Lower lobe of right lung (tissue), 2 donors: Measurements from ENCODE around the gene MAFG. TPM values are rescaled to one million over a fixed set of nuclear protein-coding genes. Genes with fewer than 3 reads are reported as not detected.
A peak's percentile ranks its signal among the peaks of the same experiment; 100 is the strongest.

Experiments used
- ATAC-seq, 2 donors: fragments of 200-7000 bp; cut with Tn5 transposase; one replicate each; pipeline ENCODE4 v1.9.1; 2020 to 2022; ENCODE audit warnings: mild to moderate bottlenecking in 2 of 2, moderate library complexity in 2 of 2
- DNase-seq: peaks from one replicate; pipeline ENCODE4 v3.0.0-alpha.2; 2020
- H3K27ac ChIP-seq: fragments of 200-600 bp; one replicate; pipeline ENCODE4 v1.8.0; 2022
- H3K27me3 ChIP-seq: fragments of 200-600 bp; one replicate; pipeline ENCODE4 v1.8.0; 2022; ENCODE audit warnings: low read depth
- H3K36me3 ChIP-seq: fragments of 200-600 bp; one replicate; pipeline ENCODE4 v1.8.0; 2022; ENCODE audit warnings: mild to moderate bottlenecking
- H3K4me1 ChIP-seq: fragments of 200-600 bp; one replicate; pipeline ENCODE4 v1.8.0; 2022
- H3K4me3 ChIP-seq: fragments of 200-600 bp; one replicate; pipeline ENCODE4 v1.8.0; 2022; ENCODE audit warnings: mild to moderate bottlenecking
- H3K9me3 ChIP-seq: fragments of 200-600 bp; one replicate; pipeline ENCODE4 v1.8.0; 2022
- intact Hi-C: fragments of 100-400 bp; cut with DNase I; formaldehyde crosslinking; loops from one replicate; pipeline ENCODE4 v1.11.0; 2022
- total RNA-seq: library from RNA; stranded (reverse); fragmentation: NEBNext Ultra II Directional; extraction: Animal tissue kit (Norgen Biotek cat#: 25700); gene quantifications from one replicate; pipeline ENCODE4 v1.2.1, GENCODE V29; 2021
- TF ChIP-seq, protein P1 (sequence below): fragments of 200-600 bp; IDR thresholded peaks from one replicate; pipeline ENCODE4 v1.8.0; 2022; ENCODE audit warnings: antibody characterized with exemption, mild to moderate bottlenecking
- donor health status: DM: no; HTN: yes; CAD: no; lungs with severe emphysema.

The MAFG gene
- total RNA-seq, 1 donor from 2014 or later: 30.7 TPM

DNA sequence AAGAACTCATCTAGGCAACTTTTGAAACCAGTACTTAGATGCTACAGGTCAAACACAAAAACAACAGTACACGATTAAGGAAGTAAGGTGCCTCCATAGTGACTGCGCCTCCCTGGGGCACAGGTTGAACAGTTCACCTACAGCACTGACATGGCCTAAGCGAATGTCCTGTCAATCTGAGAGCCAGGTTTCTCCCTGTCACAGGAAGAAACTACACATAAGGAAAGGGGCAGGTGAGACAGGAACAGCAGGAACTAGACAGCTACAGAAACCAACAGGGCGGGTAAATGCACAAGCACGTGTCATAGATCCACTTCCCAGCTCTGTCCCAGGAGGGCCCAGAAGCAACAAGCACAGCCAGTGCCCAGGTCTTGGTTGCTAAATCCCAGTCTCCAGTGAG is 48.4 kb downstream of the MAFG start:
- ATAC-seq (no peak), DNase-seq (no peak)
- H3K4me3 ChIP-seq: no peak overlapping the region
- H3K9me3 ChIP-seq: no peaks in the 10 kb centered on the region
- peaks cover 49% of the 10 kb centered on the region for H3K36me3 ChIP-seq
- no peaks in the 10 kb centered on the region for H3K4me1 ChIP-seq
- H3K27ac ChIP-seq: no peak overlapping the region
- intact Hi-C loops: no loop called here
- TF ChIP-seq, protein P1, sequence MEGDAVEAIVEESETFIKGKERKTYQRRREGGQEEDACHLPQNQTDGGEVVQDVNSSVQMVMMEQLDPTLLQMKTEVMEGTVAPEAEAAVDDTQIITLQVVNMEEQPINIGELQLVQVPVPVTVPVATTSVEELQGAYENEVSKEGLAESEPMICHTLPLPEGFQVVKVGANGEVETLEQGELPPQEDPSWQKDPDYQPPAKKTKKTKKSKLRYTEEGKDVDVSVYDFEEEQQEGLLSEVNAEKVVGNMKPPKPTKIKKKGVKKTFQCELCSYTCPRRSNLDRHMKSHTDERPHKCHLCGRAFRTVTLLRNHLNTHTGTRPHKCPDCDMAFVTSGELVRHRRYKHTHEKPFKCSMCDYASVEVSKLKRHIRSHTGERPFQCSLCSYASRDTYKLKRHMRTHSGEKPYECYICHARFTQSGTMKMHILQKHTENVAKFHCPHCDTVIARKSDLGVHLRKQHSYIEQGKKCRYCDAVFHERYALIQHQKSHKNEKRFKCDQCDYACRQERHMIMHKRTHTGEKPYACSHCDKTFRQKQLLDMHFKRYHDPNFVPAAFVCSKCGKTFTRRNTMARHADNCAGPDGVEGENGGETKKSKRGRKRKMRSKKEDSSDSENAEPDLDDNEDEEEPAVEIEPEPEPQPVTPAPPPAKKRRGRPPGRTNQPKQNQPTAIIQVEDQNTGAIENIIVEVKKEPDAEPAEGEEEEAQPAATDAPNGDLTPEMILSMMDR: no peak
- no peaks in the 10 kb centered on the region for H3K27me3 ChIP-seq

GRCh38 chr17:81878294-81878693 is 49.2 kb downstream of the MAFG start:
- TF ChIP-seq, protein P1: no peak
- peaks cover under 1% of the 10 kb centered on the region for H3K4me1 ChIP-seq
- H3K27me3 ChIP-seq: no peaks in the 10 kb centered on the region
- H3K27ac ChIP-seq: no peak overlapping the region
- intact Hi-C loops: no loop called here
- H3K4me3 ChIP-seq: no peak overlapping the region
- no peak for ATAC-seq
- DNase-seq: no peak
- peaks cover 42% of the 10 kb centered on the region for H3K36me3 ChIP-seq
- no peaks in the 10 kb centered on the region for H3K9me3 ChIP-seq

DNA sequence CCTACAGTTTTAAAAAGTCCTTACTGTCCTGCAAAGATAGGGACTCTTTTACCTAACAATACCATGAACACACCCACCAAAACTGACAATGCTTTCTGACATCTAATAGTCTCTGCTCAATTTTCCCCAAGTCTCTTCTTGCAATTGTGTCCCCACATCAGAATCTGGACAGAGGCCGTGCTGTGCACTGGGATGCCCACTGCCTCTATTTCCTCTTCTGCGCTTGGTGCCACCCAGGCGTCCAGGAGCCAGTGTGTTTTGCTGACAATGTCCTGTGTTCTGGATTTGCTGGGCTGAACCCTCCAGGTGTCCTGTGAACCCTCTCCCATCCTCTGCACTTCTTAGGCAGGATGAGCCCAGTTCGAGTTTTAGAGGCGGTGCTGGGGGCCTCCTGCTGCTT is 50.0 kb downstream of the MAFG start:
- TF ChIP-seq, protein P1: no peak

GRCh38 chr17:81871387-81872230 is 55.9 kb downstream of the MAFG start:
- Histone ChIP-seq H3K4me3 (peak overlapping the region; percentile 72), H3K27me3 (no peaks in the 10 kb centered on the region), H3K27ac (peak overlapping the region; percentile 97), H3K9me3 (no peaks in the 10 kb centered on the region), H3K4me1 (peaks cover 52% of the 10 kb centered on the region), H3K36me3 (peaks cover 34% of the 10 kb centered on the region)
- ATAC-seq (peak; percentile 58 to 82), DNase-seq (peak; percentile 96)
- TF ChIP-seq, protein P1: peak; percentile 43
- intact Hi-C loops: no loop called here

More for the DNA sequence above, 50.0 kb downstream of the MAFG start:
- H3K9me3 ChIP-seq: no peaks in the 10 kb centered on the region
- ATAC-seq (no peak), DNase-seq (no peak)
- intact Hi-C loops: no loop called here
- no peak overlapping the region for H3K27ac ChIP-seq
- H3K27me3 ChIP-seq: no peaks in the 10 kb centered on the region
- H3K4me1 ChIP-seq: peaks cover 8% of the 10 kb centered on the region
- no peak overlapping the region for H3K4me3 ChIP-seq
- H3K36me3 ChIP-seq: peaks cover 40% of the 10 kb centered on the region

DNA sequence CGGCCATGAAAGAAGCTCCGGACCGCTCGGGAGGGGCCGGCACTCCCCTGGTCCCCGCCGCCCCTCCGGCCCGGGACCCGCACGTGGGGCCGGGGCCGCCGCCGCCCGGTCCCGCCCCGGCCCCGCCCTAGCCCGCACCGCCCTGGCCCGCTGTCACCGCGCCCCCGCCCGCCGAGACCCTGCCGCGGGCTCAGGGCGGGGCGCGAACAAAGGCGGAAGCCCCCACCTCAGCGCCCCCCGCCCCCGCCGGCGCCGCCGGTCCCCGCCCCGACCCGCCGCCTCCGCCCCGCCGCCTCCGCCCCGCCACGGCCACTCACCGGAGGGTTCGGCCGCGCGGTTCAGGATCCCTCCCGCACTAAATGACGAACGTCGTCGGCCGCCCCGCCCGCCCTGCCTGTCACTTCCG is 56.6 kb downstream of the MAFG start, which contains the start of gene ARHGDIA:
ARHGDIA (minus strand) TSS at position 357 of the 406 bp plus-strand sequence. CDS start 1,407 bp downstream, outside the sequence.
- H3K27me3 ChIP-seq: no peaks in the 10 kb centered on the region
- ATAC-seq (peak in 1 of 2 donors; percentile 83), DNase-seq (no peak)
- H3K36me3 ChIP-seq: peaks cover 39% of the 10 kb centered on the region
- H3K27ac ChIP-seq: peak within 1 kb of the TSS; percentile 97
- H3K4me3 ChIP-seq: peak within 1 kb of the TSS; percentile 72
- intact Hi-C loops: no loop called here
- no peaks in the 10 kb centered on the region for H3K9me3 ChIP-seq
- TF ChIP-seq, protein P1: no peak
- peaks cover 58% of the 10 kb centered on the region for H3K4me1 ChIP-seq
